Caco-2 (cell line): ENCODE data around the gene NDFIP2. TPM values are rescaled to one million over a fixed set of nuclear protein-coding genes. Genes with fewer than 3 reads are reported as not detected.

Experiments
- Bru-seq: library from RNA; stranded (reverse); fragments of 400-500 nt; gene quantifications from one replicate; lab custom pipeline; 2021; lab: Mats Ljungman, UMichigan
- BruChase-seq, 2 experiments: library from RNA; stranded (reverse); fragments of 400-500 nt; gene quantifications; one replicate each; lab custom pipeline; 2021; lab: Mats Ljungman, UMichigan
- BruUV-seq: library from RNA; stranded (reverse); fragments of 400-500 nt; replicated peaks from 2 replicates; lab custom pipeline; 2021; lab: Mats Ljungman, UMichigan
- CTCF ChIA-PET: fragments of 300-600 bp; sonication (Branson Sonifier 250); formaldehyde crosslinking; loops from one replicate; lab custom pipeline; 2022; ENCODE audit warnings: antibody characterized with exemption; lab: Charles Lee
- POLR2A ChIA-PET: fragments of 300-600 bp; sonication (Branson Sonifier 250); formaldehyde crosslinking; loops from one replicate; lab custom pipeline; 2022; ENCODE audit warnings: antibody characterized with exemption; lab: Charles Lee
- DNase-seq, 2 experiments: peaks; one replicate each; pipeline versions ENCODE4 v3.0.0 to v3.0.0-alpha.2; 2020 to 2022
- H3K27me3 ChIP-seq: replicated peaks from 2 replicates; pipeline ENCODE4 v1.6.0; 2011; ENCODE audit warnings: low read length; ENCODE audit not compliant: control insufficient read depth, insufficient read depth
- H3K36me3 ChIP-seq: 2 replicates; pipeline ENCODE4 v1.5.1; 2011; ENCODE audit warnings: low read length; ENCODE audit not compliant: control insufficient read depth, insufficient read depth
- H3K4me1 ChIP-seq: fragments of 250-450 bp; sonication (Bioruptor Pico); 2 replicates; pipeline ENCODE4 v1.5.1; 2020; ENCODE audit warnings: mild to moderate bottlenecking
- H3K4me3 ChIP-seq: 2 replicates; pipeline ENCODE4 v1.5.1; 2011; ENCODE audit warnings: low read depth, mild to moderate bottlenecking, control low read depth, low read length
- H3K9me3 ChIP-seq: fragments of 250-450 bp; sonication (Bioruptor Pico); 2 replicates; pipeline ENCODE4 v1.5.1; 2020; ENCODE audit warnings: mild to moderate bottlenecking, moderate library complexity
- H3K27ac Mint-ChIP-seq: one replicate; pipeline ENCODE4 v1.8.0; 2022; ENCODE audit warnings: mixed read lengths; ENCODE audit not compliant: unreplicated experiment
- H3K27me3 Mint-ChIP-seq: one replicate; pipeline ENCODE4 v1.8.0; 2022; ENCODE audit warnings: mixed read lengths; ENCODE audit not compliant: insufficient read depth, unreplicated experiment
- H3K36me3 Mint-ChIP-seq: one replicate; pipeline ENCODE4 v1.8.0; 2022; ENCODE audit warnings: mild to moderate bottlenecking, mixed read lengths; ENCODE audit not compliant: insufficient read depth, unreplicated experiment
- H3K4me1 Mint-ChIP-seq: one replicate; pipeline ENCODE4 v1.8.0; 2022; ENCODE audit warnings: low read depth, mixed read lengths; ENCODE audit not compliant: unreplicated experiment
- H3K4me3 Mint-ChIP-seq: one replicate; pipeline ENCODE4 v1.8.0; 2022; ENCODE audit warnings: mild to moderate bottlenecking, moderate library complexity, mixed read lengths; ENCODE audit not compliant: unreplicated experiment
- H3K9me3 Mint-ChIP-seq: one replicate; pipeline ENCODE4 v1.8.0; 2022; ENCODE audit warnings: mixed read lengths; ENCODE audit not compliant: unreplicated experiment
- intact Hi-C: fragments of 100-400 bp; cut with micrococcal nuclease; formaldehyde crosslinking; loops from one replicate; pipeline ENCODE4 v1.10.0; 2022; ENCODE audit not compliant: unreplicated experiment
- long read RNA-seq: library from polyadenylated mRNA; stranded (forward); transcript quantifications from one replicate; pipeline ENCODE4 v2.0.0, GENCODE V29; 2022
- total RNA-seq: library from RNA; stranded (reverse); gene quantifications from 2 replicates; pipeline ENCODE4 v1.2.3, GENCODE V29; 2022
- TF ChIP-seq, protein P1 (sequence below), 2 experiments: fragments of 200-600 bp in 1 of 2; IDR thresholded peaks; 1 replicate in 1 of 2; 2 replicates in 1 of 2; pipeline versions ENCODE4 v1.5.1 to v1.8.0; 2011 to 2022; ENCODE audit warnings: antibody characterized with exemption in 1 of 2, control low read depth in 1 of 2, inconsistent platforms in 1 of 2, low read depth in 1 of 2, low read length in 1 of 2, mild to moderate bottlenecking in 1 of 2, moderate library complexity in 1 of 2; ENCODE audit not compliant: insufficient read depth in 1 of 2, severe bottlenecking in 1 of 2, unreplicated experiment in 1 of 2

NDFIP2 gene
- 53.3 and 61.2 TPM in 2 replicates for total RNA-seq
- percentile 93 among the genes with signal in this experiment for Bru-seq, nascent RNA
- percentile 85 among the genes with signal in this experiment for BruChase-seq, experiment 1, labeled RNA remaining after a 2-hour chase
- BruChase-seq, experiment 2, labeled RNA remaining after a 6-hour chase: percentile 85 among the genes with signal in this experiment
- long read RNA-seq, full-length matches to known transcripts: 165 of 190 reads
- long read RNA-seq, partial matches to known transcripts: 2 of 190 reads
- long read RNA-seq, other reads (novel, unspliced or antisense): 23 of 190 reads

- ChIA-PET POLR2A (interaction anchor here (0.6 to 1.6 kb wide), 17 partner anchors 9 to 919 kb away, joined by 3 to 13 read pairs (median 6); partner anchors contain the start of genes RBM26 and SPRY2), CTCF (interaction anchor here (0.6 to 1.7 kb wide), 8 partner anchors 20 to 195 kb away, joined by 3 to 19 read pairs (median 4); no protein-coding TSS in a partner anchor)
- Histone ChIP-seq H3K4me3 (peak within 1 kb of the TSS; percentile 75), H3K36me3 (no peaks in the 10 kb centered on the region), H3K4me1 (peaks cover 35% of the 10 kb centered on the region), H3K9me3 (no peaks in the 10 kb centered on the region), H3K27me3 (no peaks in the 10 kb centered on the region)
- TF ChIP-seq, protein P1, sequence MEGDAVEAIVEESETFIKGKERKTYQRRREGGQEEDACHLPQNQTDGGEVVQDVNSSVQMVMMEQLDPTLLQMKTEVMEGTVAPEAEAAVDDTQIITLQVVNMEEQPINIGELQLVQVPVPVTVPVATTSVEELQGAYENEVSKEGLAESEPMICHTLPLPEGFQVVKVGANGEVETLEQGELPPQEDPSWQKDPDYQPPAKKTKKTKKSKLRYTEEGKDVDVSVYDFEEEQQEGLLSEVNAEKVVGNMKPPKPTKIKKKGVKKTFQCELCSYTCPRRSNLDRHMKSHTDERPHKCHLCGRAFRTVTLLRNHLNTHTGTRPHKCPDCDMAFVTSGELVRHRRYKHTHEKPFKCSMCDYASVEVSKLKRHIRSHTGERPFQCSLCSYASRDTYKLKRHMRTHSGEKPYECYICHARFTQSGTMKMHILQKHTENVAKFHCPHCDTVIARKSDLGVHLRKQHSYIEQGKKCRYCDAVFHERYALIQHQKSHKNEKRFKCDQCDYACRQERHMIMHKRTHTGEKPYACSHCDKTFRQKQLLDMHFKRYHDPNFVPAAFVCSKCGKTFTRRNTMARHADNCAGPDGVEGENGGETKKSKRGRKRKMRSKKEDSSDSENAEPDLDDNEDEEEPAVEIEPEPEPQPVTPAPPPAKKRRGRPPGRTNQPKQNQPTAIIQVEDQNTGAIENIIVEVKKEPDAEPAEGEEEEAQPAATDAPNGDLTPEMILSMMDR (IDR thresholded peaks at IDR 0.05; ENCODE audit: insufficient read depth in 1 of 2, low read depth in 1 of 2, low read length in 1 of 2, severe bottlenecking in 1 of 2, unreplicated experiment in 1 of 2): peak in 1 of 2 experiments; percentile 6
- Mint-ChIP-seq H3K9me3 (no peaks in the 10 kb centered on the region), H3K27me3 (no peaks in the 10 kb centered on the region), H3K36me3 (peaks cover 15% of the 10 kb centered on the region), H3K27ac (peak within 1 kb of the TSS; percentile 90), H3K4me3 (peak within 1 kb of the TSS; percentile 86), H3K4me1 (peaks cover 17% of the 10 kb centered on the region)
- intact Hi-C loops: loop anchor here (1.0 to 2.0 kb wide), 5 partner anchors 14 to 75 kb away; partner anchors contain the start of gene RBM26
- no TSS peak for BruUV-seq
- peak; percentile 95 to 98 for DNase-seq
These were observed at the start of gene NDFIP2 for GRCh38 chr13:79480954-79481684. TSS of gene NDFIP2 (plus strand) at chr13:79481155. CDS start at chr13:79481204, 49 bp downstream.

GRCh38 chr13:79432086-79432485, 48.9 kb upstream of the NDFIP2 start:
- Histone ChIP-seq H3K36me3 (no peaks in the 10 kb centered on the region), H3K27me3 (no peaks in the 10 kb centered on the region), H3K9me3 (peaks cover 3% of the 10 kb centered on the region; the same call in 1 of the 2 replicates), H3K4me1 (peaks cover 17% of the 10 kb centered on the region), H3K4me3 (no peak overlapping the region)
- TF ChIP-seq, protein P1 (IDR thresholded peaks at IDR 0.05; ENCODE audit: insufficient read depth in 1 of 2, low read depth in 1 of 2, low read length in 1 of 2, severe bottlenecking in 1 of 2, unreplicated experiment in 1 of 2): no peak
- ChIA-PET POLR2A (no interaction called here), CTCF (interaction anchor here (1.3 kb wide), 1 partner anchor 110 kb away, joined by 3 read pairs; no protein-coding TSS in a partner anchor)
- Mint-ChIP-seq H3K36me3 (no peaks in the 10 kb centered on the region), H3K9me3 (no peaks in the 10 kb centered on the region), H3K27me3 (no peaks in the 10 kb centered on the region), H3K27ac (no peak overlapping the region), H3K4me1 (peaks cover 14% of the 10 kb centered on the region), H3K4me3 (no peak overlapping the region)
- intact Hi-C loops: no loop called here
- DNase-seq: no peak
- no TSS peak for BruUV-seq

- Histone ChIP-seq H3K9me3 (peaks cover 7% of the 10 kb centered on the region; the same call in 1 of the 2 replicates), H3K36me3 (no peaks in the 10 kb centered on the region), H3K4me3 (no peak overlapping the region), H3K4me1 (peaks cover 17% of the 10 kb centered on the region), H3K27me3 (no peaks in the 10 kb centered on the region)
- H3K36me3 Mint-ChIP-seq: no peaks in the 10 kb centered on the region
- no peak for DNase-seq
- POLR2A ChIA-PET: interaction anchor here (1.0 kb wide), 1 partner anchor 48 kb away, joined by 5 read pairs; the partner anchor contains the start of gene NDFIP2
- H3K9me3 Mint-ChIP-seq: no peaks in the 10 kb centered on the region
- CTCF ChIA-PET: interaction anchor here (1.3 to 1.4 kb wide), 2 partner anchors 9 to 109 kb away, joined by 3 to 4 read pairs; no protein-coding TSS in a partner anchor
- H3K27me3 Mint-ChIP-seq: no peaks in the 10 kb centered on the region
- intact Hi-C loops: no loop called here
- TF ChIP-seq, protein P1 (IDR thresholded peaks at IDR 0.05; ENCODE audit: insufficient read depth in 1 of 2, low read depth in 1 of 2, low read length in 1 of 2, severe bottlenecking in 1 of 2, unreplicated experiment in 1 of 2): no peak
- H3K27ac Mint-ChIP-seq: no peak overlapping the region
- H3K4me3 Mint-ChIP-seq: no peak overlapping the region
- H3K4me1 Mint-ChIP-seq: peaks cover 14% of the 10 kb centered on the region
- BruUV-seq: no TSS peak
These were observed 48.0 kb upstream of the NDFIP2 start for GRCh38 chr13:79432992-79433391.
